Measurements from ENCODE around the gene CAMTA1.

The CAMTA1 gene

DNA sequence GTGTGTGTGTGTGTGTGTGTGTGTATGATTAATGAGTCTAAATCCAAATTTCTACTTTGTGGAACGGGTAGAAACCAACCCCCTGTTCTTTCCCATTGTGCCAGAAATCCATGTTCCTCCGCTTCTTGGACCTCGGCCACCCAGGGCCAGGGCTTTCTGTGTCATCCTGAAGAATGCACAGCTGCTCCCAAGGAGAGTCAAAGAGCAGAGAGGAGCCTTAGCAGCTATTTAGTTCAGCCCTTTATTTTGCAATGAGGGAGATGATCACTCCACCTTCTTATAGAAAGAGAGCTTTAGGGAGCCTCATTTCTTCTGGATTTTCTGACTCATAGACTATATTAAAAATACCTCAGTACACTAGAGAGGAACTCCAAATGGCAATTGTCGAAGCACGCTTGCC lies 496.6 kb downstream of the CAMTA1 start:
- no peak for DNase-seq (ENCODE audit: low read depth in 3 of 3)

DNA sequence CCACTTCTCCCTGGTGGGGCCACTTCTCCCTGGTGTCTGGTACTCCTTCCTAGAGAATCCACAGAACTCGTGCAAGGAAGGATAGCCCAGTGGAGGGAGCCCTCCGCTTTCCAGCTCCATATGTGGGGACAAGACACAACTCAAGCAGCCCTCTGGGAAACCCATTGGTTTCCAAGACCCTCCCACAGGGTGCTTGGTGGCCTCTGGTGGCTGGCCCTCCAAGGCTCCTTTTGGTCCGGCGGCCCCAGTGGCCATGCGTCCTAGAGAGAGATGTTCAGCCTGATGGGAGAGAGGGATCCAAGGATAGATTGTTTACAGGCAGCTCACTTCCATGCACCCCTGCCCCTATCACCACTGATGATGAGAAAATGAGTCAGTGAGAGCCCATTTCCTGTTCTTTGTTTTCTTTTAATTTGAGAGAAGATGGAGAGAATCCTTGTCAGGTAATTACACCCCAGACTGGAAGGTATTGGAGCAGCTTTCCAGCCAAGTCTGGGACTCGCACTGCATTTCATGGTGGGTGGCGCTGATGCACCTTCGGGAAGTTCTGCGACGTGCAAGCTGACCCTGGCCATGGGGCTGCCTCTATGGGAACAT lies 499.7 kb downstream of the CAMTA1 start:
- no peak for DNase-seq (ENCODE audit: low read depth in 3 of 3)

- no peak for DNase-seq (ENCODE audit: low read depth in 3 of 3)
Observed at GRCh38 chr1:7285856-7286454, 500.7 kb downstream of the CAMTA1 start.

DNA sequence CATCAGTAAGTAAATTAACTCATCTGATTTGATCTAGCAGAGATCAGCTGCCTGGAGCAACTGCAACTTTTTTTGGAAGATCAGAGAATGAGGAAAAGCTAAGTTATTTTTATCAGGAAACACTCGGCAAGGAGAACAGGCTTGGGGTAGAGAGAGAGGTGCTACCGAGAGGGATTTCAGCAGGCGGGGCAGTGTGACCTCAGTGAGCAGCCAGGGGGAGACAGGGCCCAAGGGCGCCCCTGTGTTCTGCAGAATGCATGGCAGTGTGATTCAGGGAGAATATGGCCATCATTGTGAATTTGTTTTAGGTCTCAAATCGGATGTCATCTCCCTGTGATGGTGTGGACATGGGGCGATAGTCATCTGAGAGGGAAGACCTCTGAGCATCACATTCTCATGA lies 501.8 kb downstream of the CAMTA1 start:
- DNase-seq (ENCODE audit: low read depth in 3 of 3) = no peak

DNA sequence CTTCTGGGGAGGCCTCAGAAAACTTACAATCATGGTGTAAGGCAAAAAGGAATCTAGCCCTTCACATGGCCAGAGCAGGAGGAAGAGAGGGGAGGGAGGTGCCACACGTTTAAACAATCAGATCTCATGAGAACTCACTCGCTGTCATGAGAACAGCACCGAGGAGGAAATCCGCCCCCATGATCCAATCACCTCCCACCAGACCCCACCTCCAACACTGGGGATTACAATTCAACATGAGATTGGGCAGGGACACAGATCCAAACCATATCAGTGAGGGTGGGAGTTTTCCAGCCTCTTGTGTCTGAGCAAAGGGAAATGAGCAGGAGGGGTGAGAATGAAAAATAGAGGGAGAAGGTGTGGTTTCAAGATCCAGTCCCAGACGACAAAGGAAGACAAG lies 503.7 kb downstream of the CAMTA1 start:
- no peak for DNase-seq (ENCODE audit: low read depth in 3 of 3)

GRCh38 chr1:7289694-7290093 lies 504.4 kb downstream of the CAMTA1 start:
- DNase-seq (ENCODE audit: low read depth in 3 of 3) = no peak

- DNase-seq (ENCODE audit: low read depth in 3 of 3) = no peak
Observed at GRCh38 chr1:7290971-7291970, 506.0 kb downstream of the CAMTA1 start.

GRCh38 chr1:7292036-7292681 lies 506.9 kb downstream of the CAMTA1 start:
- no peak for DNase-seq (ENCODE audit: low read depth in 3 of 3)

DNA sequence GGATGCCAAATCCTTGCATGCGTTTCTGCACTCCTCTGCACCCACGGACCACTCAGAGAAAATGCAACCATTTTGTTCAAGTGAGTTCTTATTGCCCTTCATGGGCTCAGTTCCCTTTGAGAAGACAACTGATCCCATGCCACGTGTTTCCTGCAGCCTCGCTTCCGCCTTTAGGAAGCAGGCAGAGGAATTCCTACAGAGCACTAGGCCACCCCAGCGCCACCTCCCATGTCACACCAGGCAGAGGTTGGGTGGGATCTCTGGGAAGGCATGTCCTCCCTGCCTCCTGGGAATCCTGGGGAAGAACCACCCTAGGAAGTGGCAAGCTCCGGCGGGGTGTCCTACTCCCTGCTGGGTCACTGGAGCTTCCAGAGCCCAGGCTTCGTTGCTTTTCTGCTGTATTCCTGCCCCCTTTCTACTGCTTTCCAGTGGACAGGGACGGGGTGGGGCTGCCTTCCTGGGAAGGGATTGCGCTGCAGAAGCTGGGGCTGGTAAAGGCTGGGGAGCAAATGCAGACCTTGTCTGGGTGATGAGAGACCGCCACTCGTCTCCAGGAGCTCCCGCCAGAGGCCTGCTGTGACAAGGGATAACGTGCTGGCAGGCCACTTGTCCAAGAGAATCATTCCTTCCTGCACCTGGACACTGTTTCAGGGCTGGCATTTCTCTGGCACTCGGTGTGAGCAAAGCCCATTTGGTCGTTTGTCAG lies 507.6 kb downstream of the CAMTA1 start:
- DNase-seq (ENCODE audit: low read depth in 3 of 3) = no peak

- DNase-seq (ENCODE audit: low read depth in 3 of 3) = no peak
Observed at GRCh38 chr1:7293702-7294629, 508.7 kb downstream of the CAMTA1 start.

DNA sequence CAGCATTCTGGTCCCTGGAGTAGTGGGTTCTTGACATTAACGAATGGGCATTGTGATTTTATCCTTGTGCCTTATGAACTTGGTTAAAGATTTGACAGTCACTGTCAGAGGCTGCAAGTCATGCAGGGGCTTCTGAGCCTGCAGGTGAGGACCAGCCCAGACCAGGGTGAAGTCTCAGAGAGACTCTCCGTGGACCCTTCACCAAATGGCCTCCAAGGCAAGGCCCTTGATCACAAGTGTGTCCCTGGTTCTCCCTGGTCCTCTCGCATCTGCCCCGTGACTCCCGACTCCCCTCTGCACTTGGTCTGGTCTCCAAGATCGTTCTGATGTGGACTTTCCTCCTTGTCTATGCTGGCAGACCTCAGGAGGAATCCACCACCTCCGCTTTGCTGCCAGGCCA lies 509.4 kb downstream of the CAMTA1 start:
- no peak for DNase-seq (ENCODE audit: low read depth in 3 of 3)

DNA sequence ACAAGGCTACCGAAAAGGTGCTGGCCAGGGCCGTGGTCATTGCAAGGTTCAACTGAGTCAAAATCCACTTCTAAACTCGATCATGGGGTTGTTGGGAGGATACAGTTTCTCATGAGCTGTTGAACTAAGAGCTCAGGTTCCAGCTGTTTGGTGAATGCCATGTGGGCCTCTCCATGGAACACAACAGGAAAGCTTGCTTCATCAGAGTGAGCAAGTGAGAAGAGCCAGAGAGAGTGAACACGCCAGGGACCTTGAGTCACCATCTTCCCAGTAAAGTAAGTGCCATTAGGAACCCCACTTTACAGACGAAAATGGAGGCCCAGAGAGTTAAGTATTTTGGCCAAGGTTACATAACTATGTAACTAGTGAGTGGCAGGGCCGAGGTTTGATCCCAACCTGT lies 510.7 kb downstream of the CAMTA1 start:
- no peak for DNase-seq (ENCODE audit: low read depth in 3 of 3)

GRCh38 chr1:7296968-7297367 lies 511.7 kb downstream of the CAMTA1 start:
- DNase-seq (ENCODE audit: low read depth in 3 of 3) = no peak

DNA sequence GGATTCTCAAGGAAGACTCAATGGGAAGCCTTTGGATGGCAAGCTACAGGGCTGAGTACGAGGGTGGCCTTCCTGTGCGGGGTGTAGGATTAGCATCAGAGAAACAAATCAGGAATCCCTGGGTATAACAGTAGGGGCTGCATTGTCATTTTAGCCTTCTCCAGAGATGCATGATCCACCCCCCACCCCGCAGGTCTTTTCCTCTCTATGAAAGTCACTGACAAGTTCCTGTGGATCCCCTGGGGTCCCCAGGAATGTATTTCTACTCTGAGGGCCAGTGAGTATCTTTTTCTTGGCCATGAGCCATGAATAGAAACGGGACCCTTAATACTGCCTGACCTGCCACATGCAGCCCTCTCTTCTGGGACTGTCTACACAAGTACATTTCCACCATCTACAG lies 512.9 kb downstream of the CAMTA1 start:
- no peak for DNase-seq (ENCODE audit: low read depth in 3 of 3)

GRCh38 chr1:7298749-7299151 lies 513.5 kb downstream of the CAMTA1 start:
- no peak for DNase-seq (ENCODE audit: low read depth in 3 of 3)

GRCh38 chr1:7299329-7299799 lies 514.1 kb downstream of the CAMTA1 start:
- no peak for DNase-seq (ENCODE audit: low read depth in 3 of 3)

DNA sequence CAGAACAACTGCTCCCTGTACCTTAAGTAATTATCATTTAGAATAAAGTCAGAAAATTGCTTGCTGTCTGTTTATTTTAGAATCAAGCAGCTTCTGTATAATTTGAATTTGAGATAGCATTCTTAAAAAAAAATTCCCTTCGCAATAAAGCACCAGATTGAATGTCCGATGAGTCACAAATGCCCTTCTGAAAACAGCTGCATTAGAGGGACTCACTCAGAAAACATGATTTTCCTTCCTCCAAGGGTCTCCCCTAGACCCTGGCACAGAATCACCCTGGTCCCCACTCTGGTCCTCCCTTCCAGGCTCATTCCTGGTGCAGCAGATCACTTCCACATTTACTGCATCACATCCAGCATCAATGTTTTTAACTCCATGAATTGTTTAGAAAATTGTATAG lies 514.7 kb downstream of the CAMTA1 start:
- DNase-seq (ENCODE audit: low read depth in 3 of 3) = no peak

- no peak for DNase-seq (ENCODE audit: low read depth in 3 of 3)
Observed at GRCh38 chr1:7300893-7301663, 515.8 kb downstream of the CAMTA1 start.

DNA sequence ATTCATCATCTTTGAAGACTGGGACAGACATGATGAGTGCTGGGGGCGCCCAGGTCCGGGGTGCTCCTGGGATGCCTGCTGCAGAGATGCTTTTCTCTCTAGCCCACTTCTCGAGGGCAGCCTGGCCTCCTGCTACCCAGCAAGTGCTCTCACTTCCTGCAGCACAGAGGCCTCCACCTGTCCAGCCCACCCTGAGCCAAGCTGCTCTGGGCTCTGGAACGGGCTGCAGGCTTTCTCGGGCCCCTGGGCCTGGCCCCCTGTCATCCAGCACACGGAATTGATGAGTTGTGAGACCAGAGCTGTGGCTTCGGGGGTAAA lies 516.4 kb downstream of the CAMTA1 start:
- no peak for DNase-seq (ENCODE audit: low read depth in 3 of 3)

GRCh38 chr1:7302126-7302525 lies 516.9 kb downstream of the CAMTA1 start:
- no peak for DNase-seq (ENCODE audit: low read depth in 3 of 3)

Measured in stimulated activated CD4-positive, alpha-beta T cell treated with anti-CD3 and anti-CD28 coated beads, TNF-alpha, amount 100 ng/mL, for 24 hours (primary cell).